NOMO-1 treated with dmso at 0.1 percent for 144 hours (cell line): ENCODE measurements around the gene SLC66A1.
"Not testable (repeated sequence)": the region's sequence is repeated elsewhere in the genome, so short reads cannot be mapped to it uniquely, and the experiment has no call there.

ENCODE experiments used
- DNase-seq: peaks from one replicate; lab custom pipeline; 2025; ENCODE audit not compliant: unreplicated experiment; lab: John Stamatoyannopoulos, UW

Gene SLC66A1

GRCh38 chr1:19304081-19304480 is 8.0 kb upstream of the SLC66A1 start:
- not testable (repeated sequence) for DNase-seq

- no peak for DNase-seq
Observed at GRCh38 chr1:19305880-19306279, 6.2 kb upstream of the SLC66A1 start.

- no peak for DNase-seq
Observed at GRCh38 chr1:19306941-19307340, 5.2 kb upstream of the SLC66A1 start.

- DNase-seq: no peak
Observed at GRCh38 chr1:19307794-19308508, 4.2 kb upstream of the SLC66A1 start.

- DNase-seq: no peak
Observed at GRCh38 chr1:19308509-19308907, 3.6 kb upstream of the SLC66A1 start.

GRCh38 chr1:19309123-19309813 is 2.9 kb upstream of the SLC66A1 start:
- no peak for DNase-seq

- DNase-seq: no peak
Observed at GRCh38 chr1:19310061-19310460, 2.1 kb upstream of the SLC66A1 start.

- DNase-seq: no peak
Observed at GRCh38 chr1:19310720-19311502, 1.2 kb upstream of the SLC66A1 start.

- no peak for DNase-seq
Observed at GRCh38 chr1:19311503-19311930, 609 bp upstream of the SLC66A1 start.

- no peak for DNase-seq
Observed at GRCh38 chr1:19312782-19313635, 883 bp downstream of the SLC66A1 start.

- no peak for DNase-seq
Observed at GRCh38 chr1:19313636-19313959, 1.5 kb downstream of the SLC66A1 start.

GRCh38 chr1:19313961-19314882 is 2.1 kb downstream of the SLC66A1 start:
- no peak for DNase-seq

- peak; percentile 64 for DNase-seq
Observed at GRCh38 chr1:19315378-19316198, 3.5 kb downstream of the SLC66A1 start.

- DNase-seq: no peak
Observed at GRCh38 chr1:19317126-19317910, 5.2 kb downstream of the SLC66A1 start.

- DNase-seq: peak; percentile 69
Observed at GRCh38 chr1:19319196-19319595, 7.1 kb downstream of the SLC66A1 start.

- no peak for DNase-seq
Observed at GRCh38 chr1:19321071-19321470, 8.9 kb downstream of the SLC66A1 start.

- DNase-seq: no peak
Observed at GRCh38 chr1:19322481-19322880, 10.4 kb downstream of the SLC66A1 start.

GRCh38 chr1:19323987-19324664 is 12.0 kb downstream of the SLC66A1 start:
- DNase-seq: no peak
